ENCODE data around the gene ANKRD55. TPM values are rescaled to one million over a fixed set of nuclear protein-coding genes. Genes with fewer than 3 reads are reported as not detected.
"Not testable (repeated sequence)": the region's sequence is repeated elsewhere in the genome, so short reads cannot be mapped to it uniquely, and the experiment has no call there.

The ANKRD55 gene
- total RNA-seq, 1 donor from 2014 or later = not detected

GRCh38 chr5:56081053-56081642 is 152.0 kb downstream of the ANKRD55 start:
- not testable (repeated sequence) for DNase-seq (ENCODE audit: low spot score)

- no peak for DNase-seq (ENCODE audit: low spot score)
These were observed 152.6 kb downstream of the ANKRD55 start for GRCh38 chr5:56080375-56081052.

- DNase-seq (ENCODE audit: low spot score) = not testable (repeated sequence)
These were observed 154.0 kb downstream of the ANKRD55 start for GRCh38 chr5:56079157-56079500.

GRCh38 chr5:56078278-56079156 is 154.6 kb downstream of the ANKRD55 start:
- no peak for DNase-seq (ENCODE audit: low spot score)

- DNase-seq (ENCODE audit: low spot score) = no peak
These were observed 155.3 kb downstream of the ANKRD55 start for GRCh38 chr5:56077796-56078233.

GRCh38 chr5:56076486-56076885 is 156.6 kb downstream of the ANKRD55 start:
- DNase-seq (ENCODE audit: low spot score) = no peak

- DNase-seq (ENCODE audit: low spot score) = no peak
These were observed 157.8 kb downstream of the ANKRD55 start for GRCh38 chr5:56075361-56075760.

- DNase-seq (ENCODE audit: low spot score) = no peak
These were observed 160.0 kb downstream of the ANKRD55 start for GRCh38 chr5:56072863-56073766.

GRCh38 chr5:56071470-56071869 is 161.7 kb downstream of the ANKRD55 start:
- no peak for DNase-seq (ENCODE audit: low spot score)

- DNase-seq (ENCODE audit: low spot score) = no peak
These were observed 162.2 kb downstream of the ANKRD55 start for GRCh38 chr5:56070851-56071465.

- DNase-seq (ENCODE audit: low spot score) = no peak
These were observed 163.4 kb downstream of the ANKRD55 start for GRCh38 chr5:56069652-56070226.

- DNase-seq (ENCODE audit: low spot score) = no peak
These were observed 166.1 kb downstream of the ANKRD55 start for GRCh38 chr5:56066931-56067450.

GRCh38 chr5:56064984-56065383 is 168.1 kb downstream of the ANKRD55 start:
- no peak for DNase-seq (ENCODE audit: low spot score)

GRCh38 chr5:56060276-56061110 is 172.6 kb downstream of the ANKRD55 start:
- DNase-seq (ENCODE audit: low spot score) = no peak

GRCh38 chr5:56059854-56060253 is 173.3 kb downstream of the ANKRD55 start:
- no peak for DNase-seq (ENCODE audit: low spot score)

GRCh38 chr5:56056875-56057274 is 176.3 kb downstream of the ANKRD55 start:
- DNase-seq (ENCODE audit: low spot score) = no peak

GRCh38 chr5:56055859-56056258 is 177.3 kb downstream of the ANKRD55 start:
- DNase-seq (ENCODE audit: low spot score) = no peak

- DNase-seq (ENCODE audit: low spot score) = no peak
These were observed 177.8 kb downstream of the ANKRD55 start for GRCh38 chr5:56055287-56055686.

GRCh38 chr5:56054666-56055065 is 178.5 kb downstream of the ANKRD55 start:
- DNase-seq (ENCODE audit: low spot score) = no peak

Data from mesenteric fat pad (tissue), 1 donor.